Central memory CD8-positive, alpha-beta T cell (primary cell): ENCODE data around the gene KCNIP3.
"Not testable (repeated sequence)": the region's sequence is repeated elsewhere in the genome, so short reads cannot be mapped to it uniquely, and the experiment has no call there.

ENCODE experiments used
- ATAC-seq: fragments of 150-1000 bp; cut with Tn5 transposase; replicated peaks from 2 replicates; pipeline ENCODE4 v1.10.0; 2022; ENCODE audit warnings: mild to moderate bottlenecking, moderate FRiP score, moderate number of reproducible peaks; ENCODE audit not compliant: poor library complexity, severe bottlenecking; ENCODE audit errors: extremely low read depth
- DNase-seq, 2 donors: peaks; one replicate each; pipeline ENCODE4 v3.0.0; 2021; ENCODE audit warnings: low spot score in 2 of 2
- H3K27ac Mint-ChIP-seq: one replicate; pipeline ENCODE4 v1.8.0; 2022; ENCODE audit warnings: low read depth, mild to moderate bottlenecking, moderate library complexity, mixed read lengths
- H3K27me3 Mint-ChIP-seq: one replicate; pipeline ENCODE4 v1.8.0; 2022; ENCODE audit warnings: mixed read lengths
- H3K36me3 Mint-ChIP-seq: one replicate; pipeline ENCODE4 v1.8.0; 2022; ENCODE audit warnings: mild to moderate bottlenecking, moderate library complexity, mixed read lengths; ENCODE audit not compliant: insufficient read depth
- H3K4me1 Mint-ChIP-seq: one replicate; pipeline ENCODE4 v1.8.0; 2022; ENCODE audit warnings: mixed read lengths
- H3K4me3 Mint-ChIP-seq: one replicate; pipeline ENCODE4 v1.8.0; 2022; ENCODE audit warnings: mild to moderate bottlenecking, moderate library complexity, mixed read lengths
- H3K9me3 Mint-ChIP-seq: one replicate; pipeline ENCODE4 v1.8.0; 2022; ENCODE audit warnings: mixed read lengths

The KCNIP3 gene

DNA sequence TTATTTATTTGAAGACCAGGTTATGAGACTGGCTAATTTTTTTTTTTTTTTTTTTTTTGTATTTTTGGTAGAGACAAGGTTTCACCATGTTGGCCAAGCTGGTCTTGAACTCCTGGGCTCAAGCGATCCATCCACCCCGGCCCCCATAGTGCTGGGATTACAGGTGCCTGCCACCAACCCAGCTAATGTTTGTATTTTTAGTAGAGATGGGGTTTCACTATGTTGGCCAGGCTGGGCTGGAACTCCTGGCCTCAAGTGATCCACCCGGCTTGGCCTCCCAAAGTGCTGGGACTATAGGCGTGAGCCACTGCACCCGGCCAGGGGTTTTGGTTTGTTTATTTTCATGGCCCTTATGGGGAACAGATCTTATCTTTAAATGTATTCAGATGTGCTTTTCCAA lies 27.4 kb upstream of the KCNIP3 start:
- not testable (repeated sequence) for H3K9me3 Mint-ChIP-seq, H3K27ac Mint-ChIP-seq, DNase-seq, H3K4me3 Mint-ChIP-seq, H3K4me1 Mint-ChIP-seq, H3K36me3 Mint-ChIP-seq, ATAC-seq
- H3K27me3 Mint-ChIP-seq = peaks cover 17% of the 10 kb centered on the region

DNA sequence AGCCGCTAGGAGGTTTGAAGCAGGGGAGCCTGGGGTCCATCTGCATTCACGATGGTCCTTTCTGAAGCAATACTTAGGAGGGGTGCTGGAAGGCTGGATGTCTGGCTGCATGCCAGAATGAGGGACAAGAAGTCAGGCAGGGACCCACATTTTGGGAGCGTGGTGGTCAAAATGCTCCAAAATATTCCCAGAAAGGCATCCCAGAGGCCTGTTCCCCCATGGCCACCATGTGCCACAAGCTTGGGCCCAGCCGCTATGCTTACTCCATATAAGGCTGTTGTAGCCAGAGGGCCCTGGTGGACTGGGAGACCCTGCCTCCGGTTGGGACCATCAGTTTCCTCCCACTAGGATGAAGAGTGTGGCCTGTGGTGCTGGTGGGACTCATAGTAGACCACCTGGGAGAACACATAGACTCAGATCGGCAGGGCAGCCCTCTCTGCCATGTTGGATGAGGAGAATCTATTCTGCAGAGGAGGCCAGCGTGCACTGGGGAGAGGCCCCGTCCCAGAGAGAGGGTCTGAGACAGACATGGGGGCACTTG lies 26.5 kb upstream of the KCNIP3 start:
- ATAC-seq = no peak

DNA sequence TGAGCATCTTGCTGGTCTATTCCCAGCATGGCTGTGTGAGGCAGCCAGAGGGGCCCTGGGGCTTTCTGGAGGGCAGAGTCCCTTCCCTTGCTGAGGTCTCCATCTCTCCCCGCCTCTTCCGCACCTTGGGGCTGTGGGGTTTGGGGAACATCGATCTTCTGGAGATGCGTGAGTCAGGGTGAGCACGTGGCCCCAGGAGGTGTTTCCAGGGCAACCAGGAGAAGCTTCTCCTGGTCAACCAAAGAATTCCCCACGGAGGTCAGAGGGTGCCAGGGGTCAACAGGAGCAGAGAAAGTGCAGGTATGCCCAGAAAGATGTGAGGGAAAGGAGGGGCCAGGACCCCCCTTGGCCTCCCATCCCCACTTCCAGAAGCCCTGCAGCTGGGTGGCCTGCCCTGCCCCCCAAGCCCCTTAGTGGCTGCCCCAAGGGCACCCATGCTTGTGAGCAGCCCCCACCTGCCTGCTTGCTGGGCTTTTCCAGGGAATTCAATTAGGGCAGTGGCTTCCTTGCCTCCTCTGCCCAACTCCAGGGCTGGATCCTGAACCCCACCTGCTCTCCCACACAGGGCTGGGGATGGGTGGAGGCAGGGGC lies 25.7 kb upstream of the KCNIP3 start:
- no peaks in the 10 kb centered on the region for H3K36me3 Mint-ChIP-seq
- ATAC-seq = no peak

More for the DNA sequence above, 26.5 kb upstream of the KCNIP3 start:
- Mint-ChIP-seq H3K9me3 (no peaks in the 10 kb centered on the region), H3K27ac (no peak overlapping the region), H3K4me1 (no peaks in the 10 kb centered on the region), H3K36me3 (no peaks in the 10 kb centered on the region), H3K27me3 (peaks cover 10% of the 10 kb centered on the region), H3K4me3 (no peak overlapping the region)
- peak; percentile 3 to 9 for DNase-seq

DNA sequence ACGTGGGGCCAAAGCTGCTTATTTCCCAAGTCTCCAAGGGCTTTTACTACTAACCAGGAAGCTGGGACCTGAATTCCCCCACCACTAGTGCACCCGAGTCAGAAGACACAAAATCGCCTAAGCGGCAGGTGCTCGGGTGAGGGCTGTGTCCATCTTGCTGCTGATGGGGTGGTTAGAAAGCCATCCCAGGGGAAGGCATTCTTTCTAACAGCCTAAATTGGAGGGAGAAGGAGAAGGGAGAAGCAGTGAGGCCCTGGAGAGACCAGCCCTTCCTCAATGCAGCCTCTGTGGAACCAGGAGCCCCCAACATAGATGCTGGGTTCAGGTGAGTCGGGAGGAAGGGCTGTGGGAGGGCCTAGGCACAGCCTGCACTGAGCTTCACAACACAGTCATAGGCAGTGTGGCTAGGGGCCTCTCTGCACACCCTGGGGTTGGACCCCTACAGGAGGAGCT lies 24.8 kb upstream of the KCNIP3 start:
- no peak overlapping the region for H3K27ac Mint-ChIP-seq
- DNase-seq (no peak), ATAC-seq (no peak)
- H3K36me3 Mint-ChIP-seq = no peaks in the 10 kb centered on the region
- H3K27me3 Mint-ChIP-seq = no peaks in the 10 kb centered on the region
- no peaks in the 10 kb centered on the region for H3K4me1 Mint-ChIP-seq
- no peaks in the 10 kb centered on the region for H3K9me3 Mint-ChIP-seq
- no peak overlapping the region for H3K4me3 Mint-ChIP-seq

More for the DNA sequence above, 25.7 kb upstream of the KCNIP3 start:
- peaks cover 7% of the 10 kb centered on the region for H3K27me3 Mint-ChIP-seq
- no peaks in the 10 kb centered on the region for H3K4me1 Mint-ChIP-seq
- peak; percentile 1 to 6 for DNase-seq
- no peak overlapping the region for H3K27ac Mint-ChIP-seq
- H3K9me3 Mint-ChIP-seq = no peaks in the 10 kb centered on the region
- H3K4me3 Mint-ChIP-seq = no peak overlapping the region

DNA sequence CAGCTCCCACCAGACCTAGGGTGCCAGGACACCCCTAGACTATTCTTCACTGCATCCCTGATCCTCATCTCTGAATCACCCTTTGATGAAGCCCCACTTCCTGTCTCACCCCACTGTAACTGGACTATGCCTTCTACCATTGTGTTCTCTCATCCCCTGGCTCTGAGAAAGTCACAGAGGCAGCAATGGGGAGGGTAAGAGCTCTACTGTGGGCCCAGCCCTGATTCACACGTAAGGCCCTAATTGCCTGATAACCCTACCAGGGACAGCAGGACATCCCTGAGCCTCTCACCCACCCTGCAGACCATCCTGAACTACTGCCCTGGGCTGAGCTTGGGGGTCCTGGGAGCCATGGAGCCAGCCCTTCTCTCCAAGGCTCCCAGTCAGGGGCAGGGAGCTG lies 24.4 kb upstream of the KCNIP3 start:
- no peaks in the 10 kb centered on the region for H3K9me3 Mint-ChIP-seq
- H3K4me1 Mint-ChIP-seq = no peaks in the 10 kb centered on the region
- no peaks in the 10 kb centered on the region for H3K36me3 Mint-ChIP-seq
- H3K27ac Mint-ChIP-seq = no peak overlapping the region
- no peak overlapping the region for H3K4me3 Mint-ChIP-seq
- no peak for ATAC-seq
- peaks cover 2% of the 10 kb centered on the region for H3K27me3 Mint-ChIP-seq
- no peak for DNase-seq

DNA sequence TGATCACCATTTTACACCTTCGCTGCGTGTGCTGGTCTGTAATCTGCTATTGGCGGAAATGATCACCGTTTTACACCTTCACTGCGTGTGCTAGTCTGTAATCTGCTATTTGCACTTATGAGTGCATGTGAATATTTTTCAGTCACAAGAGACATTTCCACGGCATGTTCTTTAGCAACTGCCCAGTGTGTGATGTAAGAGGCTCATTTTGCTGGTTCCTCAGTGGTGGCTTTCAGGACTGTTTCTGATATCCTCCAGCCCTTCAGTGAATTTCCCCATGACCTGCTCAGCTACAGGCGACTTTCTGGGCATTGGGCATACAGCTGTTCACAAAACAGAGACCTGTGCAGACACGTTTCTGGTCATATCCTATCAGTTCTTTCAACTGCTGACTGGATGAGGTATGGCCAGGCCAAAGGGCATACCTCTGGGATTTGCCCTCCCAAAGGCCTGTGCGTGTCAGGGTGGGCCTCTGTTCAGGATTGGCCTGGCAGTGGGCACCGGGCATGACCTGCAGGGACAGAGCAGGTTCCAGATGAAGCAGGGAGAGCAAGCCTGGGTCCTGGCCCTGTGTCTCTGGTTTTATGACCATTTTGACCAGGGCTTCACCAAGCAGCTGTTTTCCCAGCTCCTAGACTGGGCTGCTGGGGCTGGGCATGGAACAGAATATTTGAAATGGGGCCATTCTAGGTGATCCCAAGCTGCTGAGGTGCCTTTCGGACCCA lies 23.4 kb upstream of the KCNIP3 start:
- Mint-ChIP-seq H3K27ac (no peak overlapping the region), H3K9me3 (no peaks in the 10 kb centered on the region), H3K4me1 (no peaks in the 10 kb centered on the region), H3K27me3 (peaks cover 8% of the 10 kb centered on the region), H3K36me3 (no peaks in the 10 kb centered on the region), H3K4me3 (no peak overlapping the region)
- ATAC-seq = no peak
- no peak for DNase-seq

DNA sequence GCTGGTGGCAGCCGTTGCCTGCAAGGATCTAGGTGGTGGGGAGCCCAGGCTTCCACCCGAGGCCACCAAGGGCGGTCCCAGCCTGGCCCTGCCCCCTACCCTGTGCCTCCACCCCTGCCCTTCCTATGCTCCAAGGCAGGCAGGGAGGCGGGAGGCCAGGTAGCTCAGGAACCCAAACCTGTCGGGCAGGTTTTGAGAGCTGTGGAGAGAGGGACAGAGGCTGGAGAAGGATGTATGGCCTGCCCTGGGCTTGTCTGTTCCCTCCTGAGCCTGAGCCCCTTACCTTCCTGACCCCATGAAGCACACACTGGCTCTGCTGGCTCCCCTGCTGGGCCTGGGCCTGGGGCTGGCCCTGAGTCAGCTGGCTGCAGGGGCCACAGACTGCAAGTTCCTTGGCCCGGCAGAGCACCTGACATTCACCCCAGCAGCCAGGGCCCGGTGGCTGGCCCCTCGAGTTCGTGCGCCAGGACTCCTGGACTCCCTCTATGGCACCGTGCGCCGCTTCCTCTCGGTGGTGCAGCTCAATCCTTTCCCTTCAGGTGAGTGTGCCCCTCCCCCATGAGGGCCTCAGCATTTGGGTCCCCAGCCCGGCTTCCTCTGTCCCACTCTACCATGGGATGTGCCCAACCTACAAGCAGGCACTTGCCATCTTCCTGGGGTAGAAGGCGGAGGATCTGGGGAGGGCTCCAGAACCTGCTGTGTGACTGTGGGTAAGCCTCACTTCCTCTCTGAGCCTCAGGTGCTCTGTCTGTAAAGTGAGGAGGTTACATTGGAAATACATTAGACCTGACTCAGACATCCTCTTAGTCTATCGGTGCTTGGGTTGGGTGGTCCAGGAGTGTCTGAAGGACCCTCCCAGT lies 22.6 kb upstream of the KCNIP3 start, which contains the start of gene PROM2:
Gene PROM2, plus strand, starts transcription at position 159 of the 860 bp plus-strand sequence. Its CDS starts 137 bp downstream, at position 296.
- ATAC-seq = no peak
- no peak within 1 kb of the TSS for H3K27ac Mint-ChIP-seq

DNA sequence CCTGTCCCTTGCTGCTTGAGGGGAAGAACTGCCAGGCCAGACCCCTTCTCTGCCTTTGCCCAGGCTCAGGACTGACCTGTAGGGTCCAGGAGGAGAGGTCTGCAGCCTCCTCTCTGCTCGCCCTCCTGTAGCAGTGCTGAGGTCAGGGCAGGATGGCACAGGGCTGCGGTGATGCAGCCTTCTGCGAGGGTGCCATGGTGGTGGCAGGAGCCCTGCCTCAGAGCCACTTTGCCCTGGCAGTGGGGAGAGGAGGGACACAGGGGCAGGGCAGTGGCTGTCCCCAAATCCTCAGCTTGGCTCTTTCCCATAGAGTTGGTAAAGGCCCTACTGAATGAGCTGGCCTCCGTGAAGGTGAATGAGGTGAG lies 22.0 kb upstream of the KCNIP3 start:
- Mint-ChIP-seq H3K4me3 (no peak overlapping the region), H3K27ac (no peak overlapping the region), H3K4me1 (no peaks in the 10 kb centered on the region), H3K27me3 (peaks cover 8% of the 10 kb centered on the region), H3K9me3 (no peaks in the 10 kb centered on the region), H3K36me3 (no peaks in the 10 kb centered on the region)
- ATAC-seq = no peak
- no peak for DNase-seq

More for the DNA sequence above, 22.6 kb upstream of the KCNIP3 start, which contains the start of gene PROM2:
- H3K4me1 Mint-ChIP-seq = no peaks in the 10 kb centered on the region
- peaks cover 8% of the 10 kb centered on the region for H3K27me3 Mint-ChIP-seq
- DNase-seq = no peak
- no peaks in the 10 kb centered on the region for H3K36me3 Mint-ChIP-seq
- no peak within 1 kb of the TSS for H3K4me3 Mint-ChIP-seq
- no peaks in the 10 kb centered on the region for H3K9me3 Mint-ChIP-seq

DNA sequence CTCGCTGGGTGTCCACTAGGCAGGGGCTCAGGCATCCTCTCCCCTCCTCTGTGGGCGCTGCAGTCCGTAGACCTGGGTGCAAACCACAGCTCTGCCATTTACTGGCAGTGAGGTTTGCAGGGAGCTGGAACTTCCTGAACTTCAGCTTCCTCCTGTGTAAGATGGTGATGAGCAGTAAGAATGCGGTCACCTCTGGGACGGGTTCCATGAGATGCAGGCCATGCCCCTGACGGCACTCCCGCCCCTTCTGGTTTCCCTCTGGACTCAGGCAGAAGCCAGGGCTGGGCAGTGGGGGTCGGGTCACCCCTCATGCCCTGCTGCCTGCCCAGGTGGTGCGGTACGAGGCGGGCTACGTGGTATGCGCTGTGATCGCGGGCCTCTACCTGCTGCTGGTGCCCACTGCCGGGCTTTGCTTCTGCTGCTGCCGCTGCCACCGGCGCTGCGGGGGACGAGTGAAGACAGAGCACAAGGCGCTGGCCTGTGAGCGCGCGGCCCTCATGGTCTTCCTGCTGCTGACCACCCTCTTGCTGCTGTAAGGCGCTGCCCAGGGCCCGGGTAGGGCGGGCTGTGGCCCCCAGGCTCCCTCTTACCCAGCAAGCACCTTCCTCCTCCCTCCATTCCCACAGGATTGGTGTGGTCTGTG lies 21.4 kb upstream of the KCNIP3 start:
- H3K4me1 Mint-ChIP-seq = no peaks in the 10 kb centered on the region
- ATAC-seq (no peak), DNase-seq (no peak)
- no peak overlapping the region for H3K27ac Mint-ChIP-seq
- peaks cover 8% of the 10 kb centered on the region for H3K27me3 Mint-ChIP-seq
- no peaks in the 10 kb centered on the region for H3K36me3 Mint-ChIP-seq
- H3K9me3 Mint-ChIP-seq = no peaks in the 10 kb centered on the region
- H3K4me3 Mint-ChIP-seq = no peak overlapping the region

DNA sequence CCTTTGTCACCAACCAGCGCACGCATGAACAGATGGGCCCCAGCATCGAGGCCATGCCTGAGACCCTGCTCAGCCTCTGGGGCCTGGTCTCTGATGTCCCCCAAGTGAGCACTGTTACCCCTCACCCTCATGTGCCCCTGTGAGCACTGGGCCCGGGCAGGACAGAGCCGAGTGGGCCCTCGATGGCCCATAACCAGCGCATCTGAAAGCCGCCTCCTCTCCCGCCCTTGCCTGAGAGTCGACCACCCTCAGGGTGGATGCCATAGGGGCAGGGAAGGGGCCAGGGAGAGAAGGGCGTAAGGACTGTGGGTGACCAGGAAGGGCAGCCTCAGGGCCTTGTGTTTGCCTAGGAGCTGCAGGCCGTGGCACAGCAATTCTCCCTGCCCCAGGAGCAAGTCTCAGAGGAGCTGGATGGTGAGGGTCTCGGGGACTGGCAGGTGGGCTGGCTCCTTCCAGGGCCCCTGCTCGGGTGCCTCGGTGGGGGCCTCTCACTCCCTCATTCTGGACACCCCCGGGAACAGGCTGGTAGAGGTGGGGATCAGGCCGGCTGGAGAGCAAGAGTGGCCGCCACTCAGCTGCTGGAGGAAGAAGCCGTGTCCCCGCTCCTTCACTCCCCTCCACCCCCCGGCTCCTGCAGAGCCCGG lies 20.8 kb upstream of the KCNIP3 start:
- Mint-ChIP-seq H3K27ac (no peak overlapping the region), H3K27me3 (peaks cover 8% of the 10 kb centered on the region), H3K4me3 (no peak overlapping the region), H3K4me1 (no peaks in the 10 kb centered on the region), H3K9me3 (no peaks in the 10 kb centered on the region), H3K36me3 (no peaks in the 10 kb centered on the region)
- no peak for DNase-seq
- ATAC-seq = no peak

DNA sequence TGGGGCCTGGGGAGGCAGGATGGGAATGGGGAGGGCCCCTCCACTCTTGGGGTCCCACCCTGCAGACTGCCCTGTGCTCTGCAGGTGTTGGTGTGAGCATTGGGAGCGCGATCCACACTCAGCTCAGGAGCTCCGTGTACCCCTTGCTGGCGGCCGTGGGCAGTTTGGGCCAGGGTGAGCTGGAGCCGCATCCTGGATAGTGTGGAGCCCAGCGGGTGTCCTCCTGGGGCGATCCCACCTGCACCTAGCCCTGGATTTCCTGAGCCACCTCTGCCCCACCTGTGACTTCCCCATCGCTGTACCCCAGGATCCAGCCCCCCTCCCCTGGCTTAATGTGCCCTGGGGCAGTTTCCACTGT lies 20.3 kb upstream of the KCNIP3 start:
- ATAC-seq (no peak), DNase-seq (no peak)
- no peak overlapping the region for H3K27ac Mint-ChIP-seq
- no peaks in the 10 kb centered on the region for H3K4me1 Mint-ChIP-seq
- H3K27me3 Mint-ChIP-seq = peaks cover 8% of the 10 kb centered on the region
- no peaks in the 10 kb centered on the region for H3K36me3 Mint-ChIP-seq
- no peaks in the 10 kb centered on the region for H3K9me3 Mint-ChIP-seq
- no peak overlapping the region for H3K4me3 Mint-ChIP-seq
